Colonic mucosa (tissue), 4 donors: Measurements from ENCODE around the gene SLC35F5. TPM values are rescaled to one million over a fixed set of nuclear protein-coding genes. Genes with fewer than 3 reads are reported as not detected.
A peak's percentile ranks its signal among the peaks of the same experiment; 100 is the strongest.
"Not testable (repeated sequence)": the region's sequence is repeated elsewhere in the genome, so short reads cannot be mapped to it uniquely, and the experiment has no call there.

Source experiments
- DNase-seq: peaks from one replicate; pipeline ENCODE4 v3.0.0-alpha.2; 2020
- H3K27ac ChIP-seq: fragments of 200-600 bp; one replicate; pipeline ENCODE4 v1.8.0; 2021
- H3K27me3 ChIP-seq: fragments of 200-600 bp; one replicate; pipeline ENCODE4 v1.8.0; 2021
- H3K36me3 ChIP-seq: fragments of 200-600 bp; one replicate; pipeline ENCODE4 v1.8.0; 2021
- H3K4me1 ChIP-seq: fragments of 200-600 bp; one replicate; pipeline ENCODE4 v1.8.0; 2021; ENCODE audit warnings: mild to moderate bottlenecking
- H3K4me3 ChIP-seq: fragments of 200-600 bp; one replicate; pipeline ENCODE4 v1.8.0; 2021
- H3K9ac ChIP-seq, 2 donors: one replicate each; pipeline ENCODE4 v1.7.0; 2013; ENCODE audit warnings: control low read depth in 2 of 2, low read depth in 2 of 2, low read length in 2 of 2
- H3K9me3 ChIP-seq: fragments of 200-600 bp; one replicate; pipeline ENCODE4 v1.8.0; 2021
- CTCF ChIP-seq: fragments of 200-600 bp; IDR thresholded peaks from one replicate; pipeline ENCODE4 v1.8.0; 2022; ENCODE audit warnings: antibody characterized with exemption, mild to moderate bottlenecking
- intact Hi-C: fragments of 100-400 bp; cut with DNase I; formaldehyde crosslinking; loops from one replicate; pipeline ENCODE4 v1.14.1; 2022
- total RNA-seq, 2 donors: library from RNA; stranded (reverse); fragmentation: NEBNext Ultra II Directional in 1 of 2; extraction: Animal tissue kit (Norgen Biotek cat#: 25700) in 1 of 2; gene quantifications; one replicate each; pipeline ENCODE4 v1.2.1, GENCODE V29; 2021
- donor health status: healthy.
- donor health status: DM: no; HTN: no; CAD: no.
- donor health status: DM: no; HTN: no; CAD: no.

Gene SLC35F5
- total RNA-seq, 2 donors from 2014 or later: 85.1 to 121 TPM

GRCh38 chr2:113791697-113792590 lies 35.5 kb upstream of the SLC35F5 start:
- Histone ChIP-seq H3K27ac (no peak overlapping the region), H3K4me1 (peaks cover 7% of the 10 kb centered on the region), H3K27me3 (no peaks in the 10 kb centered on the region), H3K9ac (no peak overlapping the region), H3K36me3 (no peaks in the 10 kb centered on the region), H3K4me3 (no peak overlapping the region), H3K9me3 (no peaks in the 10 kb centered on the region)
- TF ChIP-seq CTCF: no peak
- DNase-seq: no peak
- intact Hi-C loops: no loop called here

GRCh38 chr2:113784823-113785744 lies 28.6 kb upstream of the SLC35F5 start:
- H3K27ac ChIP-seq: no peak overlapping the region

GRCh38 chr2:113780472-113780871 lies 24.0 kb upstream of the SLC35F5 start:
- intact Hi-C loops: no loop called here

More at GRCh38 chr2:113784823-113785744, 28.6 kb upstream of the SLC35F5 start:
- Histone ChIP-seq H3K4me3 (no peak overlapping the region), H3K9ac (no peak overlapping the region), H3K36me3 (no peaks in the 10 kb centered on the region), H3K4me1 (no peaks in the 10 kb centered on the region), H3K27me3 (no peaks in the 10 kb centered on the region), H3K9me3 (no peaks in the 10 kb centered on the region)
- no peak for TF ChIP-seq CTCF
- DNase-seq: no peak
- intact Hi-C loops: no loop called here

GRCh38 chr2:113777371-113777770 lies 20.9 kb upstream of the SLC35F5 start:
- intact Hi-C loops: no loop called here
- Histone ChIP-seq H3K9ac (peak overlapping the region in 1 of 2 donors; percentile 46), H3K4me1 (no peaks in the 10 kb centered on the region), H3K36me3 (no peaks in the 10 kb centered on the region), H3K27ac (peak overlapping the region; percentile 70), H3K4me3 (no peak overlapping the region), H3K27me3 (no peaks in the 10 kb centered on the region), H3K9me3 (no peaks in the 10 kb centered on the region)
- DNase-seq: no peak
- TF ChIP-seq CTCF: no peak

More at GRCh38 chr2:113780472-113780871, 24.0 kb upstream of the SLC35F5 start:
- Histone ChIP-seq H3K4me3 (no peak overlapping the region), H3K27ac (no peak overlapping the region), H3K4me1 (no peaks in the 10 kb centered on the region), H3K9ac (no peak overlapping the region), H3K27me3 (no peaks in the 10 kb centered on the region), H3K36me3 (no peaks in the 10 kb centered on the region), H3K9me3 (no peaks in the 10 kb centered on the region)
- no peak for DNase-seq
- TF ChIP-seq CTCF: no peak

GRCh38 chr2:113776949-113777348 lies 20.5 kb upstream of the SLC35F5 start:
- Histone ChIP-seq H3K4me3 (no peak overlapping the region), H3K27ac (peak overlapping the region; percentile 70), H3K36me3 (no peaks in the 10 kb centered on the region), H3K9ac (no peak overlapping the region), H3K27me3 (no peaks in the 10 kb centered on the region), H3K4me1 (no peaks in the 10 kb centered on the region), H3K9me3 (no peaks in the 10 kb centered on the region)
- DNase-seq: no peak
- intact Hi-C loops: no loop called here
- TF ChIP-seq CTCF: no peak

- H3K9ac ChIP-seq, H3K9me3 ChIP-seq, intact Hi-C loops, H3K36me3 ChIP-seq, DNase-seq, H3K4me3 ChIP-seq, H3K27ac ChIP-seq, H3K27me3 ChIP-seq, H3K4me1 ChIP-seq: not testable (repeated sequence)
Observed at GRCh38 chr2:113774616-113775015, 18.2 kb upstream of the SLC35F5 start.
